HepG2 (cell line): ENCODE measurements around the gene PTH. TPM values are rescaled to one million over a fixed set of nuclear protein-coding genes. Genes with fewer than 3 reads are reported as not detected.

Experiments used
- ARID2 ChIP-seq: sonication (generic); formaldehyde crosslinking; IDR thresholded peaks from 2 replicates; pipeline ENCODE4 v1.8.1; 2022; ENCODE audit warnings: mild to moderate bottlenecking, missing genetic modification reagents, borderline replicate concordance
- GABPB1 ChIP-seq: IDR thresholded peaks from 2 replicates; pipeline ENCODE4 v1.6.1; 2016; ENCODE audit warnings: mild to moderate bottlenecking, missing genetic modification reagents, moderate library complexity, missing compliant biosample characterization
- GZF1 ChIP-seq: sonication (generic); formaldehyde crosslinking; IDR thresholded peaks from 2 replicates; pipeline ENCODE4 v1.5.1; 2020; ENCODE audit warnings: mild to moderate bottlenecking, missing genetic modification reagents
- HNRNPH1 ChIP-seq: fragments of 200-400 bp; formaldehyde crosslinking; optimal IDR thresholded peaks from 2 replicates; pipeline ENCODE3; 2017; ENCODE audit warnings: mild to moderate bottlenecking, low read depth, low read length
- HNRNPK ChIP-seq: fragments of 200-400 bp; formaldehyde crosslinking; IDR thresholded peaks from 2 replicates; pipeline ENCODE4 v1.6.1; 2018; ENCODE audit warnings: low read length, low read depth, moderate library complexity, mild to moderate bottlenecking; ENCODE audit not compliant: poor library complexity, severe bottlenecking
- NR2F6 ChIP-seq, 2 experiments: IDR thresholded peaks; 2 replicates each; pipeline ENCODE4 v1.6.1; 2016; ENCODE audit warnings: antibody characterized with exemption in 1 of 2, mild to moderate bottlenecking in 1 of 2
- RORA ChIP-seq: sonication (generic); formaldehyde crosslinking; IDR thresholded peaks from 2 replicates; pipeline ENCODE4 v1.5.0; 2020; ENCODE audit warnings: mild to moderate bottlenecking, missing genetic modification reagents, moderate library complexity
- RXRB ChIP-seq: IDR thresholded peaks from 2 replicates; pipeline ENCODE4 v1.6.1; 2016; ENCODE audit warnings: borderline replicate concordance, missing genetic modification reagents, missing compliant biosample characterization
- SMAD1 ChIP-seq: sonication (generic); formaldehyde crosslinking; IDR thresholded peaks from 2 replicates; pipeline ENCODE4 v1.4.0; 2020; ENCODE audit warnings: missing genetic modification reagents, low read depth, mild to moderate bottlenecking, borderline replicate concordance
- SPEN ChIP-seq: sonication (generic); formaldehyde crosslinking; IDR thresholded peaks from 2 replicates; pipeline ENCODE4 v1.5.1; 2020; ENCODE audit warnings: low read depth, mild to moderate bottlenecking, missing genetic modification reagents
- STAT5B ChIP-seq: sonication (generic); formaldehyde crosslinking; IDR thresholded peaks from 2 replicates; pipeline ENCODE4 v1.4.0; 2020; ENCODE audit warnings: missing genetic modification reagents
- TCF7 ChIP-seq: sonication (generic); IDR thresholded peaks from 2 replicates; pipeline ENCODE4 v1.6.1; 2016; ENCODE audit warnings: antibody characterized with exemption, low read depth
- TEAD3 ChIP-seq: optimal IDR thresholded peaks from 2 replicates; pipeline ENCODE3; 2016; ENCODE audit warnings: borderline replicate concordance
- ZMAT3 ChIP-seq: sonication (generic); formaldehyde crosslinking; conservative IDR thresholded peaks from 2 replicates; pipeline ENCODE4 v1.7.0; 2021; ENCODE audit warnings: missing genetic modification reagents
- ZNF264 ChIP-seq: sonication (generic); formaldehyde crosslinking; IDR thresholded peaks from 2 replicates; pipeline ENCODE4 v1.4.0; 2020; ENCODE audit warnings: missing genetic modification reagents
- ZNF652 ChIP-seq: IDR thresholded peaks from 2 replicates; pipeline ENCODE4 v1.6.1; 2016; ENCODE audit warnings: low read depth, borderline replicate concordance
- ZNF768 ChIP-seq: sonication (generic); formaldehyde crosslinking; IDR thresholded peaks from 2 replicates; pipeline ENCODE4 v1.4.0; 2020; ENCODE audit warnings: missing genetic modification reagents
- ZNF891 ChIP-seq: sonication (generic); formaldehyde crosslinking; IDR thresholded peaks from 2 replicates; pipeline ENCODE4 v1.5.0; 2020; ENCODE audit warnings: mild to moderate bottlenecking, missing genetic modification reagents
- polyA plus RNA-seq, 8 experiments: library from polyadenylated mRNA; depleted of rRNA in 3 of 8; stranded (reverse) in 7 of 8; unstranded in 1 of 8; fragments of >200 nt; fragmentation: Illumina TruSeq in 4 of 8; extraction: Trizol in 4 of 8; gene quantifications; 2 replicates each; pipeline versions ENCODE4 v1.2.1 to v1.2.3, GENCODE V29; 2011 to 2016; ENCODE audit warnings: low read depth in 4 of 8, missing spikeins in 1 of 8, mixed read lengths in 1 of 8; ENCODE audit not compliant: insufficient read depth in 1 of 8
- total RNA-seq, 5 experiments: library from RNA; depleted of rRNA; stranded (reverse); fragments of >200 nt; fragmentation: Illumina TruSeq; extraction: Trizol; gene quantifications; 2 replicates each; pipeline ENCODE4 v1.2.3, GENCODE V29; 2016; ENCODE audit warnings: low read depth in 1 of 5
- TF ChIP-seq, protein P1 (sequence below): sonication (generic); formaldehyde crosslinking; IDR thresholded peaks from 2 replicates; pipeline ENCODE4 v1.5.1; 2020; ENCODE audit warnings: missing genetic modification reagents, mild to moderate bottlenecking, borderline replicate concordance
- TF ChIP-seq, protein P2 (sequence below): sonication (generic); formaldehyde crosslinking; IDR thresholded peaks from 2 replicates; pipeline ENCODE4 v1.5.0; 2020; ENCODE audit warnings: missing genetic modification reagents
- TF ChIP-seq, protein P3 (sequence below): sonication (generic); formaldehyde crosslinking; IDR thresholded peaks from 2 replicates; pipeline ENCODE4 v1.5.0; 2020; ENCODE audit warnings: mild to moderate bottlenecking, missing genetic modification reagents

Gene PTH
- total and polyA plus RNA-seq, 2 of the 13 experiments (the other 11 are each of a cell fraction or from before 2014, with no cell fraction given) = not detected

DNA sequence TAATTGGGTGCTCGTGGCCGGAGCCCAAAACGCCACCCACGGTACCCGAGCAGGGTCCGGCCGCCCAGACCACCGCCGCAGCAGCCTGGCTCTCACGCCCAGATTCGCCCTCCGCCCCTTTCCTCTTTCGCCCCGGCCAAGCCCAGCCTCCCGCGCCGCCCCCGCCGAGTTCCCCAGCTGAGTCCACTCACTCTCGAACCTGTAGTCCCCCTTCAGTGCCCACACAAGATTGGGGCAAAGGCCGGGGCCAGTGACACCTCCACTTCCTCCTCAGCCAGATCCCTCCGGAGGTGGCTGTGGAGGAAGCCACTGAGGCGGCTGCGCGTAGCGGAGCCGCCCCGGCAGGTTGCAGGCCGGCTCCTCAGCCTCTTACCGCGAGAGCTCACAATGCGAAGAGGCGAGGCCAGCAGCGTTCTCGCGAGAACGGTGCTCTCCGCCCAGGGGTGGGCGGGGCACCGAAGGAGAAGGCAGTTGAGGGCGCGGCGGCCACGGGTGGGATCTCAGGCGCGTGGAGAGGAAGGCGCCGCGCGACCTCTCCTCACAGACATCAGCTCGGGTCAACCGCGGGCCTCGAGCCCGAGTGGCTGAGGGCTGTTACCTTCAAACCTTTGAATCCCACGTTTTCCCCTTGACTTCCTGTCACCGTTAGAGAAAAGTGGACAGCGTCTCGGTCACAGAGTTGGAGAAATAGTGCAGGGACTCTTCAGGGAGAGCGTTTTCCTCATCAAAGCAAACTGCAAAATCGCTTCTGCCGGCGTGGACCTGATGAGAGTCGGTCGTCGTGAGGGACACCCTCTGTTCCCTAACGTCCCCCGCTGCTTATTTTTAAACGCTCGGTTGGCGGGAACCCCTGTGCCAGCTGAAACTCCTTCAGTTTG lies 32.7 kb downstream of the PTH start, which contains the start of gene BTBD10 (continued):
- TF ChIP-seq, protein P1, sequence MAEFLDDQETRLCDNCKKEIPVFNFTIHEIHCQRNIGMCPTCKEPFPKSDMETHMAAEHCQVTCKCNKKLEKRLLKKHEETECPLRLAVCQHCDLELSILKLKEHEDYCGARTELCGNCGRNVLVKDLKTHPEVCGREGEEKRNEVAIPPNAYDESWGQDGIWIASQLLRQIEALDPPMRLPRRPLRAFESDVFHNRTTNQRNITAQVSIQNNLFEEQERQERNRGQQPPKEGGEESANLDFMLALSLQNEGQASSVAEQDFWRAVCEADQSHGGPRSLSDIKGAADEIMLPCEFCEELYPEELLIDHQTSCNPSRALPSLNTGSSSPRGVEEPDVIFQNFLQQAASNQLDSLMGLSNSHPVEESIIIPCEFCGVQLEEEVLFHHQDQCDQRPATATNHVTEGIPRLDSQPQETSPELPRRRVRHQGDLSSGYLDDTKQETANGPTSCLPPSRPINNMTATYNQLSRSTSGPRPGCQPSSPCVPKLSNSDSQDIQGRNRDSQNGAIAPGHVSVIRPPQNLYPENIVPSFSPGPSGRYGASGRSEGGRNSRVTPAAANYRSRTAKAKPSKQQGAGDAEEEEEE = no peak
- TF ChIP-seq ZNF891 (CRISPR knock-in tag) (0 out of 2 replicates have a peak, but pooled peaks have one; percentile 36), STAT5B (CRISPR knock-in tag) (0 out of 2 replicates have a peak, but pooled peaks have one; percentile 75), GABPB1 (CRISPR knock-in tag) (peak; percentile 86; the same call in 1 of the 2 replicates), ZMAT3 (CRISPR knock-in tag) (peak; percentile 82), GZF1 (CRISPR knock-in tag) (no peak), HNRNPK (no peak), SMAD1 (peak; percentile 57; the same call in 1 of the 2 replicates), ARID2 (CRISPR knock-in tag) (0 out of 2 replicates have a peak, but pooled peaks have one; percentile 4), ZNF768 (CRISPR knock-in tag) (peak; percentile 34; the same call in 1 of the 2 replicates), ZNF264 (peak; percentile 42; the same call in 1 of the 2 replicates), RXRB (peak; percentile 79), TCF7 (no peak), TEAD3 (CRISPR knock-in tag) (peak; percentile 59), ZNF652 (CRISPR knock-in tag) (peak; percentile 40; the same call in 1 of the 2 replicates), RORA (CRISPR knock-in tag) (no peak), NR2F6 (IDR thresholded peaks at IDR 0.05) (no peak), NR2F6 (CRISPR knock-in tag; IDR thresholded peaks at IDR 0.05) (peak; percentile 52), HNRNPH1 (peak; percentile 79), SPEN (CRISPR knock-in tag) (peak; percentile 96)
- TF ChIP-seq, protein P2, sequence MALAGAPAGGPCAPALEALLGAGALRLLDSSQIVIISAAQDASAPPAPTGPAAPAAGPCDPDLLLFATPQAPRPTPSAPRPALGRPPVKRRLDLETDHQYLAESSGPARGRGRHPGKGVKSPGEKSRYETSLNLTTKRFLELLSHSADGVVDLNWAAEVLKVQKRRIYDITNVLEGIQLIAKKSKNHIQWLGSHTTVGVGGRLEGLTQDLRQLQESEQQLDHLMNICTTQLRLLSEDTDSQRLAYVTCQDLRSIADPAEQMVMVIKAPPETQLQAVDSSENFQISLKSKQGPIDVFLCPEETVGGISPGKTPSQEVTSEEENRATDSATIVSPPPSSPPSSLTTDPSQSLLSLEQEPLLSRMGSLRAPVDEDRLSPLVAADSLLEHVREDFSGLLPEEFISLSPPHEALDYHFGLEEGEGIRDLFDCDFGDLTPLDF (CRISPR knock-in tag) = peak; percentile 57; the same call in 1 of the 2 replicates
- TF ChIP-seq, protein P3, sequence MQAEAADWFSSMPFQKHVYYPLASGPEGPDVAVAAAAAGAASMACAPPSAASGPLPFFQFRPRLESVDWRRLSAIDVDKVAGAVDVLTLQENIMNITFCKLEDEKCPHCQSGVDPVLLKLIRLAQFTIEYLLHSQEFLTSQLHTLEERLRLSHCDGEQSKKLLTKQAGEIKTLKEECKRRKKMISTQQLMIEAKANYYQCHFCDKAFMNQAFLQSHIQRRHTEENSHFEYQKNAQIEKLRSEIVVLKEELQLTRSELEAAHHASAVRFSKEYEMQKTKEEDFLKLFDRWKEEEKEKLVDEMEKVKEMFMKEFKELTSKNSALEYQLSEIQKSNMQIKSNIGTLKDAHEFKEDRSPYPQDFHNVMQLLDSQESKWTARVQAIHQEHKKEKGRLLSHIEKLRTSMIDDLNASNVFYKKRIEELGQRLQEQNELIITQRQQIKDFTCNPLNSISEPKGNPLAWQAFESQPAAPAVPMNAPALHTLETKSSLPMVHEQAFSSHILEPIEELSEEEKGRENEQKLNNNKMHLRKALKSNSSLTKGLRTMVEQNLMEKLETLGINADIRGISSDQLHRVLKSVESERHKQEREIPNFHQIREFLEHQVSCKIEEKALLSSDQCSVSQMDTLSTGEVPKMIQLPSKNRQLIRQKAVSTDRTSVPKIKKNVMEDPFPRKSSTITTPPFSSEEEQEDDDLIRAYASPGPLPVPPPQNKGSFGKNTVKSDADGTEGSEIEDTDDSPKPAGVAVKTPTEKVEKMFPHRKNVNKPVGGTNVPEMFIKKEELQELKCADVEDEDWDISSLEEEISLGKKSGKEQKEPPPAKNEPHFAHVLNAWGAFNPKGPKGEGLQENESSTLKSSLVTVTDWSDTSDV = no peak
